Epithelial cell of esophagus (primary cell): ENCODE data around the gene CCDC92.

Experiments used
- DNase-seq: peaks from one replicate; pipeline ENCODE4 v3.0.0; 2010; ENCODE audit warnings: low read depth
- H3K4me3 ChIP-seq: 2 replicates; pipeline ENCODE4 v1.5.1; 2011; ENCODE audit warnings: mild to moderate bottlenecking, low read length, control low read depth
- TF ChIP-seq, protein P1 (sequence below): IDR thresholded peaks from 2 replicates; pipeline ENCODE4 v1.5.1; 2011; ENCODE audit warnings: low read depth, mild to moderate bottlenecking, low read length, control low read depth, inconsistent platforms; ENCODE audit not compliant: insufficient read depth; ENCODE audit errors: missing control alignments

CCDC92 gene

DNA sequence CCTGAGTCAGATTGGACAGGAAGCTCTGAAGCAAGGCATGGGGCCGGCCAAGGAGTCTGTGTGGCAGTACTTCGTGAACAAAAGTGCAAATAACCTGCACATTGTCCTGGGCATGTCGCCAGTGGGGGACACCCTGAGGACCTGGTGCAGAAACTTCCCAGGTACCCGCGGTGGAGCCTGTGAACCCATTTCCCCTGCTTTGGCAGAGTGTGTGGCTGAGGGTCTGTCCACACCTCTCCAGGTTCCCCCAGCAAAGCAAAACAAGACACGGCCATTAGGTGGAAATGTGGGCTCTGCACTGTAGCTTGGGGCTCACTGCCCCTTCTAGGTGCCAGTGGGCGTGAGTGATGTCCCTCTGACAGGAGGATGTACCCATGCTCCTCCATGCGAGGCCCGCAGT lies 79.4 kb downstream of the CCDC92 start:
- H3K4me3 ChIP-seq = no peak overlapping the region
- DNase-seq = no peak
- TF ChIP-seq, protein P1, sequence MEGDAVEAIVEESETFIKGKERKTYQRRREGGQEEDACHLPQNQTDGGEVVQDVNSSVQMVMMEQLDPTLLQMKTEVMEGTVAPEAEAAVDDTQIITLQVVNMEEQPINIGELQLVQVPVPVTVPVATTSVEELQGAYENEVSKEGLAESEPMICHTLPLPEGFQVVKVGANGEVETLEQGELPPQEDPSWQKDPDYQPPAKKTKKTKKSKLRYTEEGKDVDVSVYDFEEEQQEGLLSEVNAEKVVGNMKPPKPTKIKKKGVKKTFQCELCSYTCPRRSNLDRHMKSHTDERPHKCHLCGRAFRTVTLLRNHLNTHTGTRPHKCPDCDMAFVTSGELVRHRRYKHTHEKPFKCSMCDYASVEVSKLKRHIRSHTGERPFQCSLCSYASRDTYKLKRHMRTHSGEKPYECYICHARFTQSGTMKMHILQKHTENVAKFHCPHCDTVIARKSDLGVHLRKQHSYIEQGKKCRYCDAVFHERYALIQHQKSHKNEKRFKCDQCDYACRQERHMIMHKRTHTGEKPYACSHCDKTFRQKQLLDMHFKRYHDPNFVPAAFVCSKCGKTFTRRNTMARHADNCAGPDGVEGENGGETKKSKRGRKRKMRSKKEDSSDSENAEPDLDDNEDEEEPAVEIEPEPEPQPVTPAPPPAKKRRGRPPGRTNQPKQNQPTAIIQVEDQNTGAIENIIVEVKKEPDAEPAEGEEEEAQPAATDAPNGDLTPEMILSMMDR = no peak

GRCh38 chr12:123892853-123893252 lies 79.8 kb downstream of the CCDC92 start:
- no peak for DNase-seq
- H3K4me3 ChIP-seq = no peak overlapping the region
- TF ChIP-seq, protein P1 = no peak

DNA sequence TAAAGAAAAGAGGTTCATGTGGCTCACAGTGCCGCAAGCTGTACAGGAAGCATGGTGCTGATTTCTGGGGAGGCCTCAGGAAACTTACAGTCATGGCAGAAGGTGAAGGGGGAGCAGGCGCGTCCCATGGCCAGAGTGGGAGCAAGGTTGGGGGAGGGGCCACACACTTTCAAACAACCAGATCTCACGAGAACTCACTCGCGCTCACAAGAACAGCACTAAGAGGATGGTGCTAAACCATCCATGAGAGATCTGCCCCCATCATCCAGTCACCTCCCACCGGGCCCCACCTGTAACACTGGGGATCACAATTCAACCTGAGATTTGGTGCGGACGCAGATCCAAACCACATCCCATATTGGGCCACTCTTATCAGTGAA lies 80.5 kb downstream of the CCDC92 start:
- DNase-seq = no peak
- TF ChIP-seq, protein P1 = no peak
- no peak overlapping the region for H3K4me3 ChIP-seq

GRCh38 chr12:123891516-123892179 lies 81.0 kb downstream of the CCDC92 start:
- TF ChIP-seq, protein P1 = no peak
- no peak overlapping the region for H3K4me3 ChIP-seq
- DNase-seq = no peak

- no peak for DNase-seq
- TF ChIP-seq, protein P1 = no peak
- no peak overlapping the region for H3K4me3 ChIP-seq
Observed at GRCh38 chr12:123891011-123891410, 81.6 kb downstream of the CCDC92 start.

GRCh38 chr12:123890536-123890902 lies 82.1 kb downstream of the CCDC92 start:
- TF ChIP-seq, protein P1 = no peak
- no peak overlapping the region for H3K4me3 ChIP-seq
- DNase-seq = no peak

DNA sequence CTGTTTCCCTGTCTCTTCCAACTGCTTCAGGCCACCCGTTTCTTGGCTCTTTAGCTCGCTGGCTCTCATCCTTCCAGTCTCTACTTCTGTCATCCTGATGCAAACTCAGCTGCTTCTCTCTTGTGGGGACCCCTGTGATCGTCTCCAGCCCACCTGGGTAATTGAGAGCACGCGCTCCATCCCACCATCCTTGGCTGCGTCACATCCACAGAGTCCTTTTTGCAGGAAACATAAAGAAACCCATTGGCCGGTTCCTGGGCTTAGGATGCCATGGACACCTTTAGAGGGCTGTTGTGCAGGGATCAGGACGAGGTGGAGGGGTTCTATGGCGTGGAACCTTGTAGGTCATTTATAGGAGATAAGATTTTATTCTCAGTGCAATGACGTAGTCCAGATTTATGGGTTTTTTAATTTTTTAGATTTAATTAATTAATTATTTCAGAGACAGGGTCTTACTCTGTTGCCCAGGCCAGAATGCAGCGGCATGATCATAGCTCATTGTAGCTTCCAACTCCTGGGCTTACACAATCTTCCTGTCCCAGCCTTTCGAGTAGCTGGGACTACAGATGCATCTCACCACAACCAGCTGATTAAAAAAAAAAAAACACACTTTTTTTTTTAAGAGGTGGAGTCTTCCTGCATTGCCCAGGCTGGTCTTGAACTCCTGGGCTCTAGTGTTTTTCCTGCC lies 82.6 kb downstream of the CCDC92 start:
- no peak overlapping the region for H3K4me3 ChIP-seq
- TF ChIP-seq, protein P1 = no peak
- no peak for DNase-seq
